ENCODE measurements around the gene L1CAM. TPM values are rescaled to one million over a fixed set of nuclear protein-coding genes. Genes with fewer than 3 reads are reported as not detected.
A peak's percentile ranks its signal among the peaks of the same experiment; 100 is the strongest.

The L1CAM gene
- total and polyA plus RNA-seq, 8 donors: 0.84 to 3.9 (median 1.2) TPM

DNA sequence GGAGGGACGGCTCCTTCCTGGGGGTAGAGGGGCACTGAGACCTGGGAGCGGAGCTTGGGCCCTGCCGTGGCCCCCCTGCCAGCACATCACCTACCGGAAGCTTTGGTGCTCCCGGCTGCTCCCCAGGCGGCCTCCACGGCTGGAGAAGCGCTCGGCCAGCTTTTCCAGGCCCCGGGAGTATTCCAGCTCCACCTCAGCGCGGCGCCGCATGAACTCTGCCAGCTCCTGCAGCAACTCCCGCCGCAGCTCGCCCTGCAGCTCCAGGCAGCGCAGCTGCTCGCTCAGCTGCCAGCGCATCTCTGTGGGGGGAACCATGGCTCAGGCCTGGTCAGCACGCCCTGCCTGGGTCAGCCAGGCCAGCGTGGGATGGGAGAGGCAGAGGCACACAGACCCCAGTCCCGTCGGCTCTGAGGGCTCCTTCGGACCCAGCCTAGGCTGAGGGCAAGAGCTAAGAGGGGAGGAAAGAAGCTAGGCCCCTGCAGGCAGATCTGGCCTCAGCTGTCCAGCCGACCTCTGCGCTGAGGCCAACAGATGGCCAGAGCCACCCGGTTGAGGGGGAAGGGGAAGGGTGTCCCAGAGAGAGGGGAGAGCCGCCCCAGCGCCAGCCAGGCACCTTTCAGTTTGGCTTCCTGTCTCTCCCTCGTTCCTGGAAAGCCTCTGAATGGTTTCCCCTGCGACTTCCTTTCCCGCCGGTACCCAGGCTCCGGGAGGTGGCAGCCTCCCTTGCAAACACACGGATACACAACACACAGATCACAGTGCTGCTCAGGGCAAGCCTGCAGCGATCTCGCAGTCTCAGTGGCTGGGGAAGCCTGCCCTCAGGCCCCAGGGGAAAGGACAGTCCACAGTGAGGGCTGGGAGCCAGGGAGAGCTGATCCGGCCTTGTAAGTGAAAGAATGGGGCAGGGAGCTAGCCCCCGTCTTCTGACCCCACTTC is 35.8 kb upstream of the L1CAM start:
- peak in 2 of 6 donors; percentile 27 to 79 for DNase-seq
- no peaks in the 10 kb centered on the region for H3K27me3 ChIP-seq
- H3K27ac ChIP-seq: no peak overlapping the region
- intact Hi-C loops (cut with DNase I): no loop called here
- peaks cover 0 to under 1% (median 0%) of the 10 kb centered on the region in 3 donors for H3K4me1 ChIP-seq
- no peak overlapping the region for H3K4me3 ChIP-seq
- H3K9me3 ChIP-seq: no peaks in the 10 kb centered on the region
- H3K36me3 ChIP-seq: no peaks in the 10 kb centered on the region
- no peak for ATAC-seq
- TF ChIP-seq, protein P1, sequence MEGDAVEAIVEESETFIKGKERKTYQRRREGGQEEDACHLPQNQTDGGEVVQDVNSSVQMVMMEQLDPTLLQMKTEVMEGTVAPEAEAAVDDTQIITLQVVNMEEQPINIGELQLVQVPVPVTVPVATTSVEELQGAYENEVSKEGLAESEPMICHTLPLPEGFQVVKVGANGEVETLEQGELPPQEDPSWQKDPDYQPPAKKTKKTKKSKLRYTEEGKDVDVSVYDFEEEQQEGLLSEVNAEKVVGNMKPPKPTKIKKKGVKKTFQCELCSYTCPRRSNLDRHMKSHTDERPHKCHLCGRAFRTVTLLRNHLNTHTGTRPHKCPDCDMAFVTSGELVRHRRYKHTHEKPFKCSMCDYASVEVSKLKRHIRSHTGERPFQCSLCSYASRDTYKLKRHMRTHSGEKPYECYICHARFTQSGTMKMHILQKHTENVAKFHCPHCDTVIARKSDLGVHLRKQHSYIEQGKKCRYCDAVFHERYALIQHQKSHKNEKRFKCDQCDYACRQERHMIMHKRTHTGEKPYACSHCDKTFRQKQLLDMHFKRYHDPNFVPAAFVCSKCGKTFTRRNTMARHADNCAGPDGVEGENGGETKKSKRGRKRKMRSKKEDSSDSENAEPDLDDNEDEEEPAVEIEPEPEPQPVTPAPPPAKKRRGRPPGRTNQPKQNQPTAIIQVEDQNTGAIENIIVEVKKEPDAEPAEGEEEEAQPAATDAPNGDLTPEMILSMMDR (IDR thresholded peaks at IDR 0.05): no peak
- FAIRE-seq: no peak
- 55 to 70% methylated on average over 34 to 40 of the region's 40 CpGs for WGBS, 2 donors

DNA sequence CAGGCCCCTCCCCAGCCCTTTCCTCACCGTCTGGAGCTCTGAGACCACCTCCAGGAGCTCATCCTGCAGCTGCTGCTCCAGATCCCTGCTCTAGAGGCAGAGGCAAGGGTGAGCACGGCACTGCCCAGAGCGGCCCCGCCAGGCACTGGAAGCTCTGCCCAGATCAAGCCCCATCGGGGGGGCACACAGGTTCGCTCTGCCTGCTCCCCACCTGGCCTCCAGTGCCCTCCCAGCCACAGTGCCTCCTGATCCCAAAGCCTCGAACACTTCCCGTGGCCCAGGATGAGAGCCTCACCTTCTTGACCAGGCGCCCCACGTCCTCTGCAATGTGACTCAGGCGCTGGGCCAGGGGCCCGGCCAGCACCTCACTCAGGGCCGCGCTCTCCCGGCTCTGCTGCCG is 35.1 kb upstream of the L1CAM start:
- intact Hi-C loops (cut with DNase I): no loop called here
- Histone ChIP-seq H3K27me3 (no peaks in the 10 kb centered on the region), H3K9me3 (no peaks in the 10 kb centered on the region), H3K27ac (no peak overlapping the region), H3K4me1 (no peaks in the 10 kb centered on the region), H3K36me3 (no peaks in the 10 kb centered on the region), H3K4me3 (no peak overlapping the region)
- ATAC-seq (no peak), FAIRE-seq (no peak), DNase-seq (no peak)
- TF ChIP-seq, protein P1 (IDR thresholded peaks at IDR 0.05): no peak
- WGBS, 2 donors: 60 to 68% methylated on average over 15 to 16 of the region's 16 CpGs

DNA sequence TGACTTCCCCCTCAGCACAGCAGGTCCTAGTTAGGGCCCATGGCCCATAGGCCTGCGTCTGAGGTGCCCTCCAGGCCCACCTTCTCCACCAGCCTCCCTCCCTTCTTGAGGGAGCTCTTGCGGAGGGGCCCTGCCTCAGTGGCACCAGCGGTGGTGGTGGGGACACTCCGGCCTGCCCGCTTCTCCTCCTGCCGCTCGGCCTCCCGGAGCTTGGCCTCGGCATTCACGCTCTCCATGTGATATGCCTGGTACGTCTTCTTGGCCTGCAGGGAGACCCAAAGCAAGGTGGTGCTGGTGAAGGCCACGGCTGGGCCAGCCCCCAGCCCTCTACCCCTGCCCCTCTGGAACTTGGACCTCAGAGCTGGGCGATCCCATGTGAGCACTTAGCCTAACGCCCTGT is 34.6 kb upstream of the L1CAM start:
- WGBS, 2 donors: 78 to 86% methylated on average over 13 to 14 of the region's 14 CpGs
- peak in 2 of 6 donors; percentile 17 to 67 for DNase-seq
- no peak overlapping the region for H3K4me3 ChIP-seq
- no peaks in the 10 kb centered on the region for H3K27me3 ChIP-seq
- ATAC-seq: no peak
- FAIRE-seq: no peak
- TF ChIP-seq, protein P1 (IDR thresholded peaks at IDR 0.05): no peak
- no peaks in the 10 kb centered on the region for H3K36me3 ChIP-seq
- H3K27ac ChIP-seq: no peak overlapping the region
- H3K9me3 ChIP-seq: no peaks in the 10 kb centered on the region
- intact Hi-C loops (cut with DNase I): no loop called here
- no peaks in the 10 kb centered on the region for H3K4me1 ChIP-seq

DNA sequence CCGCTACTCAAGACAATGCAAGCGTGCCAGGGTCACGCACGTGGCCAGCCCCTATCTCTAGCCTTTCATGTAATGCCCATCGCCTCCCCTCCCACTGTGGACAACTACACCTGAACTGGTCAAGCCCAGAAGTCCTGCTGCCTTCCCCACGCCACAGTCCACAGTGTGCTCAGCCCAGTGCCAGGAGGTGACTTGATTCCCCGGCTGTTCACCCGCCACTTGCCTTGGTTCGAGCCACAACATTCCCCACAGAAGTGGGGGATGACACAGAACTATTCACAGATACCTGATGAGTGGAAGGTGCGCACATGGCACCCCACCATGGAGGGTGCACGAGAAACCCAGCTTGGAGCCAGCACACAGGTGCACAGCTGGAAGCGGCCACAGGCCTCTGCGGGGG is 33.3 kb upstream of the L1CAM start:
- H3K27me3 ChIP-seq: no peaks in the 10 kb centered on the region

More for the DNA sequence above, 33.3 kb upstream of the L1CAM start:
- intact Hi-C loops (cut with DNase I): no loop called here
- FAIRE-seq: no peak
- ATAC-seq: no peak
- Histone ChIP-seq H3K9me3 (no peaks in the 10 kb centered on the region), H3K27ac (no peak overlapping the region), H3K4me3 (no peak overlapping the region), H3K36me3 (no peaks in the 10 kb centered on the region), H3K4me1 (no peaks in the 10 kb centered on the region)
- WGBS, 2 donors: 76 to 85% methylated on average over 13 of the region's 13 CpGs
- TF ChIP-seq, protein P1 (IDR thresholded peaks at IDR 0.05): no peak
- peak in 2 of 6 donors; percentile 13 to 29 for DNase-seq
